ENCODE measurements around the gene SOHLH2.

DNA sequence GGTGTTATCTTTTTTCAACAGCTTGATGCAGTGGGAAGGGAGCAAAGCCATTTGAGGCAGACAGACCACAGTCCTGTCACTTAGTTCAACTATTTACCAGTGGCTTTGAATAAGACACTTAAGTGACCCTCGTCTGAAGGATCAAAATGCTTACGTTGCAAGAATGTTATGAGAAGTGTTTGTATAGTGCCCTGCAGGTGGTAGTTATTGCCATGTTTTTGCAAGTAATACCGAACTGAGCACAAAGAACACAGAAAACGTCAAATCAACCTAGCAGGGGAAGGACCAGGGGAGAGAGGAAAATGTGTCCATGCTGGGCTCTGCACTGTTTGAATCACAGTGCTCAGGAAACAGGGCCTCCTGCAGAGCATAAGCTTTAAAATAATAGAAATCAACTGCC lies 2.8 kb downstream of the SOHLH2 start:
- TF ChIP-seq POLR2A (IDR thresholded peaks at IDR 0.05; ENCODE audit: low read depth, low read length) = no peak
- no peak for TF ChIP-seq POLR2AphosphoS5 (IDR thresholded peaks at IDR 0.05; ENCODE audit: low read depth, low read length)

Measured in GM12892 (cell line).